Measurements from ENCODE around the gene SPATS2. TPM values are rescaled to one million over a fixed set of nuclear protein-coding genes. Genes with fewer than 3 reads are reported as not detected.

Gene SPATS2
- total RNA-seq, 1 donor from 2014 or later, result 46.3 TPM

- no peaks in the 10 kb centered on the region for H3K36me3 ChIP-seq (ENCODE audit: insufficient read depth, low read length)
- no peaks in the 10 kb centered on the region for H3K79me2 ChIP-seq (ENCODE audit: insufficient read depth, low read length)
- peaks cover 79% of the 10 kb centered on the region for H3K27me3 Mint-ChIP-seq (ENCODE audit: low read depth, unreplicated experiment)
- peaks cover 9% of the 10 kb centered on the region for H3K36me3 Mint-ChIP-seq (ENCODE audit: low read depth, unreplicated experiment)
- no peak overlapping the region for H3K4me3 ChIP-seq (ENCODE audit: insufficient read depth, low read depth, low read length)
- FAIRE-seq, result no peak
- H3K9me3 ChIP-seq (ENCODE audit: insufficient read depth, low read depth, low read length), result peaks cover 3% of the 10 kb centered on the region
- H3K4me1 Mint-ChIP-seq (ENCODE audit: low read depth, unreplicated experiment), result peaks cover 3% of the 10 kb centered on the region
- H3K27ac Mint-ChIP-seq (ENCODE audit: unreplicated experiment), result no peak overlapping the region
- peaks cover 9% of the 10 kb centered on the region for H3K9me3 Mint-ChIP-seq (ENCODE audit: unreplicated experiment)
- no peak overlapping the region for H2AFZ ChIP-seq (ENCODE audit: low read depth, low read length)
- no peak overlapping the region for H3K4me2 ChIP-seq (ENCODE audit: low read length)
- DNase-seq (ENCODE audit: low read depth), result no peak
- H3K4me3 Mint-ChIP-seq (ENCODE audit: unreplicated experiment), result no peak overlapping the region
- no peaks in the 10 kb centered on the region for H4K20me1 ChIP-seq (ENCODE audit: insufficient read depth, low read length)
- no peak for TF ChIP-seq CTCF (IDR thresholded peaks at IDR 0.05; ENCODE audit: insufficient read depth, low read depth, low read length)
- TF ChIP-seq EZH2 (IDR thresholded peaks at IDR 0.05; ENCODE audit: insufficient read depth, low read length), result no peak
- H3K27me3 ChIP-seq (ENCODE audit: insufficient read depth, low read length), result peaks cover 77% of the 10 kb centered on the region
- no peak overlapping the region for H3K27ac ChIP-seq (ENCODE audit: low read depth, low read length)
- no peak overlapping the region for H3K9ac ChIP-seq (ENCODE audit: low read length)
- peaks cover 13% of the 10 kb centered on the region for H3K4me1 ChIP-seq (ENCODE audit: insufficient read depth, low read length)
Measured at GRCh38 chr12:49340095-49340870, 27.0 kb upstream of the SPATS2 start.

DNA sequence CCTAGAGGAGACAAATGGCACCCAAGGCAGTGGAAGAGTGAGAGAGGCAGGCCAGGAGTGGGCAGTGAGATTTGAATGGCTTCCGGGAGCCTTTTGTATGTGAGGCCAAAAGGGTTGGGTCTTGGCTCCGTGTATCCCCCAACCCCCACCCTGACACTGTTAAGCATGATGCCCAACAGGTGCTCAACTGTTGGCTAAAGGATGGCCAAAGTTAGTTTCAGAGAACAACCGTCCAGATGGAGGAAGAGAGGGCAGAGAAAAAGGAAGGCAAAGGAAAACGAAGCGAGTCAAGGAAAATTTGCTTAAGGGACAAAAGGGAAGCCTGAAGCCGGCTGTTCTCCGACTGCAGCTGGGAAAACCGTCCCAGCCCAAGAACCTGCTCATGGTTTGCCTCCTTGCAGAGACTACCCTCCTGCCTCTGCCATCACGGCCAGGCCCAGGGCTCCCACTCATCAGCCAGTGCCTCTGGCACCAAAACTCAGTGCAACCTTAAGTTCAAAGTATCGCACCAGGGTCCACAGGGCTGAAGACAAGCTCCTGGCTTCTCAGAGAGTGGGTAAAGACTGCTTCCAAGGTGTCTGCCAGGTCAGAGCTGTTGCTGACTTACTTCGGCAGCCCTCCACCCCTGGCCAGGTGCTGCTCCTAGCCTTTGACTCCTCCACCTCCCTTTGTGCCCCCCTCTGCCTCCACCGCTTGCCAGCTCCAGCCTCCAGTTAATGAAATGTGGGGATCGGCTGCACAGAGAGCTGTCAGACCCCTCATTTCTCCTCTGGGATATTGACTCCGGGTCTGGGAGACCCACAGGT lies 26.1 kb upstream of the SPATS2 start:
- no peak overlapping the region for H3K4me2 ChIP-seq (ENCODE audit: low read length)
- H3K4me3 ChIP-seq (ENCODE audit: insufficient read depth, low read depth, low read length), result no peak overlapping the region
- no peak overlapping the region for H3K4me3 Mint-ChIP-seq (ENCODE audit: unreplicated experiment)
- no peak for TF ChIP-seq EZH2 (IDR thresholded peaks at IDR 0.05; ENCODE audit: insufficient read depth, low read length)
- no peak for TF ChIP-seq CTCF (IDR thresholded peaks at IDR 0.05; ENCODE audit: insufficient read depth, low read depth, low read length)
- peaks cover 19% of the 10 kb centered on the region for H3K4me1 ChIP-seq (ENCODE audit: insufficient read depth, low read length)
- no peak overlapping the region for H2AFZ ChIP-seq (ENCODE audit: low read depth, low read length)
- no peak for DNase-seq (ENCODE audit: low read depth)
- H3K36me3 ChIP-seq (ENCODE audit: insufficient read depth, low read length), result no peaks in the 10 kb centered on the region
- peaks cover 81% of the 10 kb centered on the region for H3K27me3 Mint-ChIP-seq (ENCODE audit: low read depth, unreplicated experiment)
- H3K9me3 Mint-ChIP-seq (ENCODE audit: unreplicated experiment), result peaks cover 5% of the 10 kb centered on the region
- no peaks in the 10 kb centered on the region for H3K79me2 ChIP-seq (ENCODE audit: insufficient read depth, low read length)
- peaks cover 74% of the 10 kb centered on the region for H3K27me3 ChIP-seq (ENCODE audit: insufficient read depth, low read length)
- no peaks in the 10 kb centered on the region for H3K9me3 ChIP-seq (ENCODE audit: insufficient read depth, low read depth, low read length)
- no peaks in the 10 kb centered on the region for H4K20me1 ChIP-seq (ENCODE audit: insufficient read depth, low read length)
- no peak overlapping the region for H3K27ac ChIP-seq (ENCODE audit: low read depth, low read length)
- no peak overlapping the region for H3K27ac Mint-ChIP-seq (ENCODE audit: unreplicated experiment)
- H3K4me1 Mint-ChIP-seq (ENCODE audit: low read depth, unreplicated experiment), result peaks cover 5% of the 10 kb centered on the region
- FAIRE-seq, result no peak
- no peak overlapping the region for H3K9ac ChIP-seq (ENCODE audit: low read length)
- H3K36me3 Mint-ChIP-seq (ENCODE audit: low read depth, unreplicated experiment), result peaks cover 4% of the 10 kb centered on the region
